Kidney capillary endothelial cell (primary cell): ENCODE results near the gene UGCG.
"Not testable (repeated sequence)": the region's sequence is repeated elsewhere in the genome, so short reads cannot be mapped to it uniquely, and the experiment has no call there.

Experiments
- DNase-seq: peaks from one replicate; pipeline ENCODE4 v3.0.0-alpha.2; 2018; ENCODE audit warnings: low spot score

UGCG gene

GRCh38 chr9:111955048-111955447 lies 58.4 kb downstream of the UGCG start:
- DNase-seq: no peak

- DNase-seq: peak; percentile 99
Observed at GRCh38 chr9:111957856-111958631, 61.4 kb downstream of the UGCG start.

GRCh38 chr9:111959468-111960359 lies 63.1 kb downstream of the UGCG start:
- peak; percentile 74 for DNase-seq

GRCh38 chr9:111960485-111960884 lies 63.9 kb downstream of the UGCG start:
- DNase-seq: not testable (repeated sequence)

- no peak for DNase-seq
Observed at GRCh38 chr9:111961009-111961408, 64.4 kb downstream of the UGCG start.

GRCh38 chr9:111961575-111961974 lies 65.0 kb downstream of the UGCG start:
- no peak for DNase-seq

- no peak for DNase-seq
Observed at GRCh38 chr9:111962021-111962420, 65.4 kb downstream of the UGCG start.

GRCh38 chr9:111963995-111964394 lies 67.4 kb downstream of the UGCG start:
- DNase-seq: no peak

- DNase-seq: no peak
Observed at GRCh38 chr9:111965566-111966019, 69.0 kb downstream of the UGCG start.

- DNase-seq: no peak
Observed at GRCh38 chr9:111966124-111966723, 69.6 kb downstream of the UGCG start.

GRCh38 chr9:111966861-111967291 lies 70.3 kb downstream of the UGCG start:
- DNase-seq: no peak

- DNase-seq: no peak
Observed at GRCh38 chr9:111967621-111968020, 71.0 kb downstream of the UGCG start.

GRCh38 chr9:111969061-111969460 lies 72.4 kb downstream of the UGCG start:
- DNase-seq: no peak

- no peak for DNase-seq
Observed at GRCh38 chr9:111969622-111970021, 73.0 kb downstream of the UGCG start.

- DNase-seq: no peak
Observed at GRCh38 chr9:111970827-111971226, 74.2 kb downstream of the UGCG start.

GRCh38 chr9:111974092-111974681 lies 77.6 kb downstream of the UGCG start:
- DNase-seq: no peak

GRCh38 chr9:111975709-111976108 lies 79.1 kb downstream of the UGCG start:
- no peak for DNase-seq

GRCh38 chr9:111978616-111979015 lies 82.0 kb downstream of the UGCG start:
- DNase-seq: no peak

GRCh38 chr9:111979561-111979960 lies 82.9 kb downstream of the UGCG start:
- DNase-seq: no peak

- DNase-seq: no peak
Observed at GRCh38 chr9:111980398-111980797, 83.8 kb downstream of the UGCG start.

- DNase-seq: no peak
Observed at GRCh38 chr9:111983484-111983908, 86.9 kb downstream of the UGCG start.
